A673 (cell line): ENCODE results near the gene TMEM270. TPM values are rescaled to one million over a fixed set of nuclear protein-coding genes. Genes with fewer than 3 reads are reported as not detected.

Experiments
- BruUV-seq: library from RNA; stranded (reverse); fragments of 400-500 nt; replicated peaks from 2 replicates; lab custom pipeline; 2021; lab: Mats Ljungman, UMichigan
- CTCF ChIA-PET: fragments of 300-600 bp; sonication (Branson Sonifier 250); formaldehyde crosslinking; loops from one replicate; lab custom pipeline; 2022; ENCODE audit warnings: antibody characterized with exemption; lab: Charles Lee
- POLR2A ChIA-PET: fragments of 300-600 bp; sonication (Branson Sonifier 250); formaldehyde crosslinking; loops from one replicate; lab custom pipeline; 2022; ENCODE audit warnings: antibody characterized with exemption; ENCODE audit not compliant: low non-redundant PET; lab: Charles Lee
- DNase-seq: peaks from one replicate; pipeline ENCODE4 v3.0.0-alpha.2; 2015; ENCODE audit warnings: low spot score
- H3K27ac ChIP-seq: fragments of 200-600 bp; sonication (generic); 2 replicates; pipeline ENCODE4 v1.5.1; 2016; ENCODE audit warnings: mixed run types, low read depth, mild to moderate bottlenecking, mixed read lengths, antibody characterized with exemption, low read length; ENCODE audit not compliant: poor library complexity, severe bottlenecking
- H3K27me3 ChIP-seq: fragments of 200-600 bp; sonication (generic); replicated peaks from 2 replicates; pipeline ENCODE4 v1.6.1; 2017; ENCODE audit warnings: mixed run types, low read depth, mild to moderate bottlenecking, mixed read lengths, antibody characterized with exemption, low read length; ENCODE audit not compliant: insufficient read depth, poor library complexity
- H3K36me3 ChIP-seq: fragments of 200-600 bp; sonication (generic); 2 replicates; pipeline ENCODE4 v1.6.1; 2016; ENCODE audit warnings: mixed run types, mild to moderate bottlenecking, mixed read lengths, antibody characterized with exemption, low read length; ENCODE audit not compliant: insufficient read depth, poor library complexity, severe bottlenecking
- H3K4me1 ChIP-seq: fragments of 200-600 bp; sonication (generic); 2 replicates; pipeline ENCODE4 v1.6.1; 2017; ENCODE audit warnings: mixed run types, mild to moderate bottlenecking, mixed read lengths, antibody characterized with exemption, low read length; ENCODE audit not compliant: insufficient read depth, poor library complexity, severe bottlenecking
- H3K4me3 ChIP-seq: fragments of 200-600 bp; sonication (generic); 2 replicates; pipeline ENCODE4 v1.5.1; 2016; ENCODE audit warnings: low read depth, mixed run types, mild to moderate bottlenecking, mixed read lengths, low read length; ENCODE audit not compliant: poor library complexity, severe bottlenecking
- H3K9me3 ChIP-seq: fragments of 200-600 bp; sonication (generic); 2 replicates; pipeline ENCODE4 v1.6.1; 2016; ENCODE audit warnings: mixed run types, low read depth, mild to moderate bottlenecking, mixed read lengths, antibody characterized with exemption, low read length; ENCODE audit not compliant: poor library complexity, severe bottlenecking
- CTCF ChIP-seq: fragments of 300-800, 200-600 bp; sonication (generic); conservative IDR thresholded peaks from 2 replicates; pipeline ENCODE4 v1.5.1; 2017; ENCODE audit warnings: low read depth, mild to moderate bottlenecking, antibody characterized with exemption, low read length, moderate library complexity, mixed read lengths
- EZH2 ChIP-seq: fragments of 200-600 bp; sonication (generic); IDR thresholded peaks from 2 replicates; pipeline ENCODE4 v1.6.1; 2017; ENCODE audit warnings: borderline replicate concordance, low read depth, mild to moderate bottlenecking, mixed read lengths, antibody characterized with exemption, low read length; ENCODE audit not compliant: poor library complexity, severe bottlenecking
- intact Hi-C: fragments of 100-400 bp; cut with micrococcal nuclease; formaldehyde crosslinking; loops from one replicate; pipeline ENCODE4 v1.10.0; 2022; ENCODE audit not compliant: unreplicated experiment
- total RNA-seq: library from RNA; stranded (reverse); gene quantifications from 2 replicates; pipeline ENCODE4 v1.2.3, GENCODE V29; 2021

TMEM270 gene
- total RNA-seq, 1 experiment from 2014 or later, result not detected

GRCh38 chr7:73903321-73904218 lies 42.6 kb downstream of the TMEM270 start:
- POLR2A ChIA-PET, result no interaction called here
- CTCF ChIA-PET, result interaction anchor here (0.6 kb wide), 1 partner anchor 202 kb away, joined by 15 read pairs; no protein-coding TSS in a partner anchor

GRCh38 chr7:73904219-73905137 lies 43.5 kb downstream of the TMEM270 start:
- DNase-seq, result no peak
- intact Hi-C loops, result no loop called here
- Histone ChIP-seq H3K27me3 (no peaks in the 10 kb centered on the region), H3K4me1 (no peaks in the 10 kb centered on the region), H3K9me3 (no peaks in the 10 kb centered on the region), H3K27ac (no peak overlapping the region), H3K4me3 (no peak overlapping the region), H3K36me3 (no peaks in the 10 kb centered on the region)
- ChIA-PET CTCF (interaction anchor here (0.6 kb wide), 1 partner anchor 203 kb away, joined by 15 read pairs; no protein-coding TSS in a partner anchor), POLR2A (no interaction called here)
- no TSS peak for BruUV-seq
- TF ChIP-seq CTCF (no peak), EZH2 (no peak)

More at GRCh38 chr7:73903321-73904218, 42.6 kb downstream of the TMEM270 start:
- TF ChIP-seq CTCF (no peak), EZH2 (no peak)
- intact Hi-C loops, result no loop called here
- no peak for DNase-seq
- Histone ChIP-seq H3K27me3 (no peaks in the 10 kb centered on the region), H3K4me1 (no peaks in the 10 kb centered on the region), H3K4me3 (no peak overlapping the region), H3K9me3 (no peaks in the 10 kb centered on the region), H3K27ac (no peak overlapping the region), H3K36me3 (no peaks in the 10 kb centered on the region)
- BruUV-seq, result no TSS peak

DNA sequence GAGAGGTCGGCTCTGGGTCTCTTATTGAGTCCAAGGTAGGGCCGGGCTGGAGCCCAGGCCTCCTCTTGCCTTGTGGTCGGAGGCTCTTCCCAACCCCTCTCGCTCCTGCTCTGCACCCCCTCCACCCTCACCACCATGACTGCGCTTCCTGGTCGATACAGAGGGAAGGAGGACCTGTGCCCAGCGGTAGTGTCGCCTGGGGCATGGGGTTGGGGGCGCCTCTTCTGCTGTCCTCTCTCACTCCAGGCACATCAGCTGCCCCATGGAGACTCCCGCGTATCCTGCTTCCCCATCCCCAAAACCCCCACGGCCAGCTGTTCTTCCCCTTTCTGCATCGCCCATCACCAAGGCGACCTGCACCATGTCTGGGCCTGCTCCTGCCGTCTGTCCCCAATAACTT lies 44.4 kb downstream of the TMEM270 start:
- ChIA-PET CTCF (no interaction called here), POLR2A (no interaction called here)
- intact Hi-C loops, result no loop called here
- BruUV-seq, result no TSS peak
- Histone ChIP-seq H3K4me1 (no peaks in the 10 kb centered on the region), H3K27me3 (no peaks in the 10 kb centered on the region), H3K4me3 (no peak overlapping the region), H3K27ac (no peak overlapping the region), H3K9me3 (no peaks in the 10 kb centered on the region), H3K36me3 (no peaks in the 10 kb centered on the region)
- DNase-seq, result no peak
- TF ChIP-seq CTCF (no peak), EZH2 (no peak)
